ENCODE data around the gene TRABD2A. TPM values are rescaled to one million over a fixed set of nuclear protein-coding genes. Genes with fewer than 3 reads are reported as not detected.

The TRABD2A gene
- total and polyA plus RNA-seq, 9 of the 15 experiments (the other 6 are each of a cell fraction or from before 2014, with no cell fraction given): 0.07 to 0.45 (median 0.25) TPM

- no peaks in the 10 kb centered on the region for H4K20me1 ChIP-seq (replicated peaks; ENCODE audit: control insufficient read depth, insufficient read depth, low read length)
- H3K4me1 ChIP-seq (replicated peaks in 1 of 2; ENCODE audit: control insufficient read depth in 2 of 2, insufficient read depth in 2 of 2, low read length in 2 of 2): peaks cover 19 to 23% of the 10 kb centered on the region in 2 experiments
- ATAC-seq: peak; percentile 27
- H3K9me3 ChIP-seq (replicated peaks; ENCODE audit: control insufficient read depth, insufficient read depth, low read depth, low read length): no peaks in the 10 kb centered on the region
- peak overlapping the region; percentile 91 for H3K27ac ChIP-seq (ENCODE audit: extremely low read depth, low read depth, low read length)
- peaks cover 16% of the 10 kb centered on the region for H3K79me2 ChIP-seq (ENCODE audit: control insufficient read depth, insufficient read depth, low read length)
- peak overlapping the region; percentile 96 for H3K4me3 ChIP-seq
- peak overlapping the region; percentile 85 to 98 for H3K9ac ChIP-seq (ENCODE audit: insufficient read depth in 1 of 2, low read depth in 2 of 2, low read length in 2 of 2)
- ChIA-PET POLR2A (interaction anchor here (0.5 to 5.6 kb wide), 21 partner anchors 8 to 1960 kb away, joined by 3 to 78 read pairs (median 4); partner anchors contain the start of gene MAT2A), CTCF (ENCODE audit: low intra/inter-chr PET ratio) (no interaction called here)
- intact Hi-C loops (cut with micrococcal nuclease) (loop anchor here (2.0 kb wide), 1 partner anchor 18 kb away; no protein-coding TSS in a partner anchor), in situ Hi-C loops (cut with MboI) (no loop called here)
- peak overlapping the region; percentile 88 for H2AFZ ChIP-seq (ENCODE audit: low read depth, low read length)
- peaks cover 6% of the 10 kb centered on the region; the same call in 1 of the 3 replicates for H3K36me3 ChIP-seq (ENCODE audit: control insufficient read depth, insufficient read depth, low read length)
- DNase-seq (ENCODE audit: extremely low read depth in 1 of 4, low spot score in 3 of 4): peak; percentile 34 to 44 (median 42)
- H3K4me2 ChIP-seq (ENCODE audit: insufficient read depth, low read length): peak overlapping the region; percentile 84
- TSS peak; percentile 95 for BruUV-seq (replicated peaks)
- H3K9me1 ChIP-seq (ENCODE audit: control insufficient read depth, insufficient read depth, low read length): no peaks in the 10 kb centered on the region
- FAIRE-seq: no peak
- H3K27me3 ChIP-seq (ENCODE audit: control insufficient read depth in 2 of 2, insufficient read depth in 2 of 2, low read length in 2 of 2): no peaks in the 10 kb centered on the region
- 6% methylated on average over 37 of the region's 38 CpGs for WGBS (ENCODE audit: insufficient coverage, low coverage, missing lambda C conversion rate)
- TF ChIP-seq PBX2 (CRISPR knock-in tag; IDR thresholded peaks at IDR 0.05; ENCODE audit: low read depth): no peak
- no peak for TF ChIP-seq PBX2 (tag; conservative IDR thresholded peaks at IDR 0.05; ENCODE audit: low read depth)
- no peak for TF ChIP-seq PHTF2 (CRISPR knock-in tag; IDR thresholded peaks at IDR 0.05)
- no peak for TF ChIP-seq ZKSCAN1 (IDR thresholded peaks at IDR 0.05; ENCODE audit: low read depth, low read length)
- no peak for TF ChIP-seq NR2C1 (IDR thresholded peaks at IDR 0.05)
- no peak for TF ChIP-seq NR2C1 (tag; IDR thresholded peaks at IDR 0.05)
- no peak for TF ChIP-seq ZKSCAN8 (CRISPR knock-in tag; IDR thresholded peaks at IDR 0.05)
- TF ChIP-seq ZFPM2 (CRISPR knock-in tag; IDR thresholded peaks at IDR 0.05): no peak
- no peak for TF ChIP-seq AFF1 (IDR thresholded peaks at IDR 0.05; ENCODE audit: low read depth in 1 of 2, partially characterized antibody in 2 of 2)
- no peak for TF ChIP-seq KLF1 (tag; IDR thresholded peaks at IDR 0.05)
- no peak for TF ChIP-seq THRA (IDR thresholded peaks at IDR 0.05)
- TF ChIP-seq CBFA2T2 (conservative IDR thresholded peaks at IDR 0.05): no peak
- TF ChIP-seq ZKSCAN3 (CRISPR knock-in tag; IDR thresholded peaks at IDR 0.05): no peak
- no peak for TF ChIP-seq TAF7 (tag; IDR thresholded peaks at IDR 0.05)
- TF ChIP-seq CBFA2T3 (IDR thresholded peaks at IDR 0.05): no peak
Observed at GRCh38 chr2:84906108-84906899, 25.4 kb upstream of the TRABD2A start.
